GM12878 (cell line): Measurements from ENCODE around the gene CCL15.

ENCODE experiments used
- BRCA1 ChIP-seq: IDR thresholded peaks from 2 replicates; pipeline ENCODE4 v1.6.1; 2011; ENCODE audit warnings: low read depth, low read length, improper control_type of control experiment
- CREB1 ChIP-seq: IDR thresholded peaks from 2 replicates; pipeline ENCODE4 v1.6.1; 2012; ENCODE audit warnings: low read depth, mild to moderate bottlenecking, inconsistent platforms
- GABPA ChIP-seq: IDR thresholded peaks from 2 replicates; pipeline ENCODE4 v1.6.1; 2014; ENCODE audit warnings: antibody characterized with exemption, low read depth, mild to moderate bottlenecking, inconsistent platforms
- POLR2AphosphoS5 ChIP-seq: IDR thresholded peaks from 2 replicates; pipeline ENCODE4 v1.6.1; 2011; ENCODE audit warnings: mild to moderate bottlenecking, low read length, inconsistent platforms
- TCF7 ChIP-seq: IDR thresholded peaks from 2 replicates; pipeline ENCODE4 v1.6.1; 2014; ENCODE audit warnings: antibody characterized with exemption, borderline replicate concordance
- YY1 ChIP-seq: IDR thresholded peaks from 2 replicates; pipeline ENCODE4 v1.6.1; 2011; ENCODE audit warnings: low read depth, mild to moderate bottlenecking, low read length
- TF ChIP-seq, protein P1 (sequence below), 3 experiments: IDR thresholded peaks in 2 of 3; conservative IDR thresholded peaks in 1 of 3; 2 replicates each; pipeline ENCODE4 v1.5.1; 2011; ENCODE audit warnings: low read depth in 3 of 3, low read length in 3 of 3, mild to moderate bottlenecking in 3 of 3, control low read depth in 2 of 3, moderate library complexity in 2 of 3, inconsistent platforms in 1 of 3, mixed read lengths in 1 of 3; ENCODE audit not compliant: control insufficient read depth in 2 of 3, insufficient read depth in 1 of 3; ENCODE audit errors: extremely low read depth in 1 of 3
- TF ChIP-seq, protein P2 (sequence below): IDR thresholded peaks from 2 replicates; pipeline ENCODE4 v1.6.1; 2012; ENCODE audit warnings: low read depth, low read length, improper control_type of control experiment

DNA sequence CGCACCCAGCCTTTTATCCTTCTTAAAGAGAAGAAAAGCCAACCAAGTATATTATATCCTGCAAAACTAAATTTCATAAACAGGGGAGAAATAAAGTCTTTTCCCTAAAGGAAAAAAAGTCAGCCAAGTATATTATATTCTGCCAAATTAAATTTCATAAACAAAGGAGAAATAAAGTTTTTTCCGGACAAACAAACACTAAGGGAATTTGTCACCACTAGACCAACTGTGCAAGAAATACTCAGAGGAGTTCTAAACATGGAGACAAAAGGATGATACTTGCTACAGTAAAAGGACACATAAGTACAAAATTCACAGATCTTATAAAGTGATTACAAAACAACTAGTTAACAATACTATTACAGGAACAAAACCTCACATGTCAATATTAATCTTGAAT lies 48.3 kb upstream of the CCL15 start:
- TF ChIP-seq TCF7 (no peak), CREB1 (no peak), YY1 (no peak), GABPA (no peak), POLR2AphosphoS5 (no peak), BRCA1 (no peak)
- TF ChIP-seq, protein P1, sequence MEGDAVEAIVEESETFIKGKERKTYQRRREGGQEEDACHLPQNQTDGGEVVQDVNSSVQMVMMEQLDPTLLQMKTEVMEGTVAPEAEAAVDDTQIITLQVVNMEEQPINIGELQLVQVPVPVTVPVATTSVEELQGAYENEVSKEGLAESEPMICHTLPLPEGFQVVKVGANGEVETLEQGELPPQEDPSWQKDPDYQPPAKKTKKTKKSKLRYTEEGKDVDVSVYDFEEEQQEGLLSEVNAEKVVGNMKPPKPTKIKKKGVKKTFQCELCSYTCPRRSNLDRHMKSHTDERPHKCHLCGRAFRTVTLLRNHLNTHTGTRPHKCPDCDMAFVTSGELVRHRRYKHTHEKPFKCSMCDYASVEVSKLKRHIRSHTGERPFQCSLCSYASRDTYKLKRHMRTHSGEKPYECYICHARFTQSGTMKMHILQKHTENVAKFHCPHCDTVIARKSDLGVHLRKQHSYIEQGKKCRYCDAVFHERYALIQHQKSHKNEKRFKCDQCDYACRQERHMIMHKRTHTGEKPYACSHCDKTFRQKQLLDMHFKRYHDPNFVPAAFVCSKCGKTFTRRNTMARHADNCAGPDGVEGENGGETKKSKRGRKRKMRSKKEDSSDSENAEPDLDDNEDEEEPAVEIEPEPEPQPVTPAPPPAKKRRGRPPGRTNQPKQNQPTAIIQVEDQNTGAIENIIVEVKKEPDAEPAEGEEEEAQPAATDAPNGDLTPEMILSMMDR (IDR thresholded peaks at IDR 0.05 in 2 of 3, conservative IDR thresholded peaks at IDR 0.05 in 1 of 3; ENCODE audit: control insufficient read depth in 2 of 3, extremely low read depth in 1 of 3, insufficient read depth in 1 of 3, low read depth in 3 of 3, low read length in 3 of 3), result no peak
- TF ChIP-seq, protein P2, sequence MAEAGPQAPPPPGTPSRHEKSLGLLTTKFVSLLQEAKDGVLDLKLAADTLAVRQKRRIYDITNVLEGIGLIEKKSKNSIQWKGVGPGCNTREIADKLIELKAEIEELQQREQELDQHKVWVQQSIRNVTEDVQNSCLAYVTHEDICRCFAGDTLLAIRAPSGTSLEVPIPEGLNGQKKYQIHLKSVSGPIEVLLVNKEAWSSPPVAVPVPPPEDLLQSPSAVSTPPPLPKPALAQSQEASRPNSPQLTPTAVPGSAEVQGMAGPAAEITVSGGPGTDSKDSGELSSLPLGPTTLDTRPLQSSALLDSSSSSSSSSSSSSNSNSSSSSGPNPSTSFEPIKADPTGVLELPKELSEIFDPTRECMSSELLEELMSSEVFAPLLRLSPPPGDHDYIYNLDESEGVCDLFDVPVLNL, result no peak
